HG03442 (cell line): ENCODE results near the gene TRIO.
"Not testable (repeated sequence)": the region's sequence is repeated elsewhere in the genome, so short reads cannot be mapped to it uniquely, and the experiment has no call there.

ENCODE experiments used
- ATAC-seq: cut with Tn5 transposase; IDR thresholded peaks from one replicate; pipeline ENCODE4 v1.9.1; 2021; ENCODE audit warnings: mild to moderate bottlenecking, moderate library complexity; ENCODE audit not compliant: unreplicated experiment

Gene TRIO

DNA sequence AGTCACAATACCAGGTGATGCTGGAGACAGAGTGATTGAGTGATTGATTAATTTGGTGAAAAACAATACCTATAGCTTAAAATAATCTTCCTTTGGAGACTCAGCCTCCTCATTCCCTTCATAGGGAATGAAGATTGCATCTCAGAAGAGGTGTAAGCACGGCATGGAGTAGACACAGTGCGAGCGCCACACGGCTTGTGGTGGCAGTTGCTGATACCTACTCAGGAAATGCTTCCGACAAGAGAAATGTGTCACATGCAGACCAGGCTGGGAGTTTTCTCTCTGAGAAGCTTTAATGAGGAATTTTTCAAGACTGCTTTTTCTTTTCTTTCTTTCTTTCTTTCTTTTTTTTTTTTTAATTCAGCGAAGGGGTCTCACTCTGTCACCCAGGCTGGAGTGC is 226.6 kb downstream of the TRIO start:
- no peak for ATAC-seq

DNA sequence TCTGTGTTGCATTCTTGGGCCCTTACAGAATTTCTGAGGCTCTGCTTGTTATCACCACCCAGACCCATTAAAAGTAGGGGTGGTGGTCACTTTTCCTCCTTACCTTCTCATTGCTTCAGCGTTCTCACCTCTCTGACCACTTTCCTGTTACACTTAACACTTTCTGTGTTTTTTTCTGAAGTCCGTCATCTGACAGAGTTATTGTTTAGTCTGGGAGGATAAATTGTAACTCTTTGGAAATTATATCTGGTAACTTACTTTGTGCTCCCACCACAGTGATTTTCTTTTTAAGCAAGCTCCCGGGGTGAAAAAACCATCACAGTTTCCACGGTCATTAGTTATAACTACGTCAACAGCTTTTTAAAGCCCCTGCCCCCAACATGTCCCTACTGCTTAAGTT is 227.2 kb downstream of the TRIO start:
- ATAC-seq, result no peak

DNA sequence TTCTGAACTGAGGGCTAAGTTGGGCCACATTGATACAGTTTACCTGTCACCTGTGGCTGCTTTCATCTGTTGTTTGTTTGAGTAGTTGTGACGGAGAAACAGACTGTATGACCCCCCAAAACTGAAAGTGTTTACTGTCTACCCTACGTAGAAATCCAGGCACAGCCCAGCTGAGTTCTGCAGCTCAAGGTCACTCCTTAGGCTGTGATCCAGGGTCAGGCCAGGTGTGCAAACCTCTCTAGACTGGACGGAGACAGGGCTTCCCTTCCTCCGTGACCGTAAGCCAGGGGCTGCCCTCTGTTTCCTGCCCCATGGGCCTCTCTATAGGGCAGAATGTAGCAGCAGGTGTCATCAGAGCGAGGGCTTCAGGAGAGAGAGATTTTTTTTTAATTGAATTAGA is 230.5 kb downstream of the TRIO start:
- no peak for ATAC-seq

DNA sequence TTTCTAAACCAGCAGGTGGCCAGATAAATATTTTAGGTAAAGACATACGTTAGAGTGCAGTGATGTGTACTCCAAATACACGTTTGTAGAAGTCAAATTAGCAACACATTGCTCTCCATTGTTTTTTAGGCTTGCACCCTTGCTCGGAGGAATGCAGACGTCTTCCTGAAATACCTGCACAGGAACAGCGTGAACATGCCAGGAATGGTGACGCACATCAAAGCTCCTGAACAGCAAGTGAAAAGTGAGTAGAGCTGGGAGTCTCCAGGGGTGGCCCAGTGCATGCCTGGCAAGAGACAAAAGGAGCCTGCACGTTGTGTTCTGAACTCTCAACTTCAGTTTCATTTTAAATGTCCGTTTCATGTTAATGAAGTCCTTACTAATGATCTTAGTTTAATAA is 231.0 kb downstream of the TRIO start:
- no peak for ATAC-seq

DNA sequence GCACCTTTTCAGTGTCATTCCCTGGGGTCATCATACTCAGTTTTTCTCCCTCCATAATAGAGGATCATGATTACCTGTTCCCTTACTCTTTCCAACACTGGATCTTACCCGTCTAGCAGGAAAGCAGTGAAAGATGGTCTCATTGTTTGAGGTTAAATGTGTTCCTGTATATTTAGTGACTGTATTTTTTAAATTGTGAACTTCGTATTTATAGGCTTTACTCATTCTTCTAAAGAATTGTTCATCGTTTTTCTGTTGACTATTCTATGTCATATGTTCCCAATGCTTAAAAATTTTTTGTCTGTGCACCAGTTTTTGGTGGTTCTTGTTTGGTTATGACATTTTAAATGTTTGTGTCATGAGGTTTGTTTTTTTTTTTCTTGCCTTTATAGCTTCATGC is 233.6 kb downstream of the TRIO start:
- ATAC-seq, result no peak

DNA sequence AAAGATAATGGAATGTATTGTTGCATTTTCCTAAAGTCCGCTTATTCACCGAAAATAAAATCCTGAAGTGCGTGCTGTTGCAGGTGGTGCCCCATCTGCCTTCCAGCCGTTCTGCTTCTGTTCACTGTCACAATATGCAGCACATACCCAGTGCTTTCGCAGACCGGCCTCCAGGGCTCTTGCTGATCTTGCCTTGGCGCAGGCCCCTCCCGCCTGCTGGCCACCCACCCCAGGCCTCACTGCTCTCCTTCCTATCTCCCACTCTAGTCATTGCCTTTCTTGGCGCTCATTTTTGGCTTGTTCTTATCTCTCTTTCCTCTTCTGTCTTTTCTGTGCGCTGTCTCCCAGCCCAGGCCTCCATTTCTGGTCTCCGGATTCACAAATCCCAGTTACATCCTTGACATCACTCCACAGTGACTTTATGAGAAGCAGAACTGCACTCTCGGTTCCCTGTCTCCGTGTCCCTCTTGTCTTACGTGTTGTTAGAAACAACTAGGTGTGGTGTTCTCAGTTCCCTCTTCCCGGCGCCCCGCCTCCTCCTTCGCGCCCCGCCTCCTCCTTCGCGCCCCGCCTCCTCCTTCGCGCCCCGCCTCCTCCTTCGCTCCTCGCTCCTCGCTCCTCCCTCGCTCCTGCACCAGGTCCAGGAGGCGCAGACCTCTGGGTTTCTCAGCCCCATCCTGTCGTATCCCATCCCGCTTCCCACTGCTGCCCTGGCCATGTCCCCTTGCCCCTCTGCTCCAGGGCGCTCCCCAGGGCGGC is 236.8 kb downstream of the TRIO start:
- ATAC-seq, result no peak

DNA sequence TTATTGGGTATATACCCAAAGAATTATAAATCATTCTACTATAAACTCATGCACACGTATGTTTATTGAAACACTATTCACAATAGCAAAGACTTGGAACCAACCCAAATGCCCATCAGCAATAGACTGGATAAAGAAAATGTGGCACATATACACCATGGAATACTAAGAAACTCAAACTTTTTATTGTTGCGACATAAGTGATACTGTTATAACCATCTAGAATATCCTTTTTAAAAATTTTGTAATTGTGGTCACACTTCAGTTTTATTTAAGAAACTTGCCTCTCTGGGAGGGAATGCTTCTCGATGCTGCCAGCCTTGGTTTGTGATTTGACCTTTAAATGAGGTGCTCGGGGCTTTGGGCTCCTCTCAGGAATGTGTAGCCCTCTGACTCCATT is 237.6 kb downstream of the TRIO start:
- no peak for ATAC-seq

DNA sequence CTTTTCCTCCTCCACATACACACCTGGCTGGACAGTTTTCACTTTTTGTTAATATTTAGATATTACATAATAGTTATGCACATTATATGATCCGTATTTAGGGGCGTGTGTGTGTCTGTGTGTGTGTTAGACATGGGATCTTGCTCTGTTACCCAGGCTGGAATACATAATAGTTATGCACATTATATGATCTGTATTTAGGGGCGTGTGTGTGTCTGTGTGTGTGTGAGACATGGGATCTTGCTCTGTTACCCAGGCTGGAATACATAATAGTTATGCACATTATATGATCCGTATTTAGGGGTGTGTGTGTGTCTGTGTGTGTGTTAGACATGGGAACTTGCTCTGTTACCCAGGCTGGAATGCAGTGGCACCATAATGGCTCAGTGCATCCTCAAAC is 239.5 kb downstream of the TRIO start:
- ATAC-seq, result no peak

DNA sequence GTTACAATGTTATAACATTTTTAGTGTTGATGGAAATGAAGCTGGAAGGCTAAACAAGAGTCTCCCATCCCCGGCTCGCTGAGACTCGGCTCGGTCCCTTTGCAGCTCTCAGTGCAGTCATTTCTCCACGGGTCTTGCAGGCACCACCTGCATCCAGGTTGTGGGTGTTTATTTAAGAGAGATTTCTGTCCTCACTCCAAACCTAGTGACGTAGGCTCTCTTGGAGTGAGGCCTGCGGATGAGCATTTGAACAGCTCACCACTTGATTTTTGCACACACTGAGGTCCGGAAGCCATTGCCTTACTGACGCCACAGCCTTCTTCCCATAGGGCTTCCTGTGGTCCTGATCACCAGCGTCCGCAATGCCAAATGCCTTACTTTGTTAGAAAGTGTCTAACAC is 240.8 kb downstream of the TRIO start:
- no peak for ATAC-seq

DNA sequence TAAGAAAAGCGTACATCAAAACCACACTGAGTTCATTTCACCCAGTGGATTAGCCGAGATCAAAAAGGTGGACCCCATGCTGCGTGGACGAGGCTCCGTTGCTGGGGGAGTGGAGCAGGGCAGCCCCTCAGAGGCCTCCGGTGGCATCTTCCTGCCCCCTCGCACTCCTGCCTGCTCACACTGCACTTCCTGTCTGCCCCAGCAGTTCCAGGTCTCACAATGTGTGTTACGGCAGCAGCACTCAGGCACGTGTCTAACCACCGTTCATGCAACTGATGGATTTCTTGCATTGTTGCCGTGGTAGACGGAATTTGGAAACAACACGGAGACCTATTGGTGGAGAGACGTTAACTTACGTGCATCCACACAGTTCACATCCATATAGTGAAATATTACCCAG is 241.9 kb downstream of the TRIO start:
- ATAC-seq, result no peak

DNA sequence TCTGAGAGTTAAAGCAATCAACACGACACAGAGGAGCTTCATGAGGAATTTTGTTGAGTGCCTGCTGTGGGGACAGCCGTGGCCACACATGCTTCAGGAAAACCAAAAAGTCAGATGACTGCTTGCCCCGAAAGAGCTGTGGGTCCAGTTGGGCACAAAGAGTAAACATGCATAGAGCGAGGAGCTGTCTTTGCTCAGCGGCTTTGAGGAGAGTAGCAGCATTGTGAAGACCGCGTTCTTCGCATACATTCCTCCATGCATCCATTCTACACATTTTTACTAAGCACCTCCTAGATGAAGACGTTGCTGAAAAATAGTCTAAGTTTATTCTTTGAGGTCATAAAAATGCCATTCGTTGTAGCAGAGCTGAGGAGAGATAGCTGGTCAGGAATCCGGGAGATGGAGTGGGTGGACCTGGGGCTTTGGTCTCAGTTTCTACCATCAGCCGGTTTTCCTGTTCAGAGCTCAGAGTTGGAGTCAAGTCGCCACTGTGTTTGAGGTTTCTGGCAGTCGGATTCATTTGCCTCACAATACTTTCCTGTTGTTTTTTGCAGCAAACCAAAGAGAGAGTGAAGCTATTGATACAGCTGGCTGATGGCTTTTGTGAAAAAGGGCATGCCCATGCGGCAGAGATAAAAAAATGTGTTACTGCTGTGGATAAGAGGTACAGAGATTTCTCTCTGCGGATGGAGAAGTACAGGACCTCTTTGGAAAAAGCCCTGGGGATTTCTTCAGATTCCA is 243.9 kb downstream of the TRIO start:
- no peak for ATAC-seq

DNA sequence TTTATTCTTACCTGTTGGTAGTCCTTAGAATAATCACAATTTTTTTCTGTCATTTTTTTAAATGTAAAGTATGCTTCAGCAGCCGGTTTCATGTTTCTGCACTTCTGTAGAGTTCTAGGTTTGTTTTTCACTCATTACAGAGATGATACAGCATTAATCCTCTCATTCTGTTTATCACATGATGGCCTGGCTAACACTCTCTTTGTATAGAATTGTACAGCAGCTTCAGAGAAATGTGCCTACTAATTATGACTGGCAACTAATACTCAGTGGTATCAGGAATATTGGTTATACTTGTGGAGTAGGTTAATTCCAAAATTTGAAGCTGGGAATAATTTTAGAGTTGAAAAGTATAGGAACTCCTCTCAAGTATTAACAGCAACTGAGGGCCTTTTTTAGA is 245.6 kb downstream of the TRIO start:
- ATAC-seq, result no peak

DNA sequence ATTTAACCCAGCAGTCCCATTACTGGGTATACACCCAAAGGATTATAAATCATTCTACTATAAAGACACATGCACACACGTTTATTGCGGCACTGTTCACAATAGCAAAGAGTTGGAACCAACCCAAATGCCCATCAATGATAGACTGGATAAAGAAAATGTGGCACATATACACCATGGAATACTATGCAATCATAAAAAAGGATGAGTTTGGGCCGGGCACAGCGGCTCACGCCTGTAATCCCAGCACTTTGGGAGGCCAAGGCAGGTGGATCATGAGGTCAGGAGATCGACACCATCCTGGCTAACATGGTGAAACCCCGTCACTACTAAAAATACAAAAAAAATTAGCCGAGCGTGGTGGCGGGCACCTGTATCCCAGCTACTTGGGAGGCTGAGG is 249.4 kb downstream of the TRIO start:
- ATAC-seq, result not testable (repeated sequence)

DNA sequence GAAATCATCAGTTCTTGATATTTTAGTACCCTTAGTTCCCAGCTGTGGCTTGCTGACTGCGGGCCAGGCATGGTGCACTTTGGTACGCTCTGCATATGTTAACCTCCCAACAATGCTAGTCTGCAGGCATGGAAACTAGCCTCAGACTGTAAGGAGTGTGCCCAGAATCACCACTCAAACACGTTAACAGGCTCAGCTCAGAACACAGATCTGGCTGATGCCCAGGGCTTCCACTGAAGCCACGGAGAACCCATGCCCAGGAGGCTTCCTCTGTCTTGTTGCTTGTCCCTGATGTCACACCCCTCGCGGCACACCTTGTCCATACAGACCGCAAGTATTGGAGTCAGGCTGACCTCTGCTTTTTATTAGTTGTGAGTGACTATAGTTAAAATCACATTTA is 251.2 kb downstream of the TRIO start:
- no peak for ATAC-seq

DNA sequence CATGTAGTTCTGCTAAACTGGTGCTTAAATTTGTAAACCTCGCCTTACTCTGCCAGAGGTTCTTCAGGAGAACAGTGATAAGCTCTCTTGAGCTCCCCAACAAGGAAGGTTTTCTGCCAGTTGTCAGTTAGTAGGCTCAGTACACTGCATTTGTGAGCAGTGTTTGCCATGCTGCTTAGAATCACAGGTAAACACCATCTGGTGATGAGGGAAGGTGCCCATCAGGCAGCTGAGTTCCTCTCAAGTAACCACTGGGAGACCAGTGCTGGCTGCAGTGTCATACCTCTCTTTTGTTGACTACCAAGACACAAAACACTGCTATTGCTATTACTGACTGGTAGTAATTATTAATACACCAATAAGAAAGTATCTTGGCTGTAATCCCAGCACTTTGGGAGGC is 252.3 kb downstream of the TRIO start:
- ATAC-seq, result no peak

DNA sequence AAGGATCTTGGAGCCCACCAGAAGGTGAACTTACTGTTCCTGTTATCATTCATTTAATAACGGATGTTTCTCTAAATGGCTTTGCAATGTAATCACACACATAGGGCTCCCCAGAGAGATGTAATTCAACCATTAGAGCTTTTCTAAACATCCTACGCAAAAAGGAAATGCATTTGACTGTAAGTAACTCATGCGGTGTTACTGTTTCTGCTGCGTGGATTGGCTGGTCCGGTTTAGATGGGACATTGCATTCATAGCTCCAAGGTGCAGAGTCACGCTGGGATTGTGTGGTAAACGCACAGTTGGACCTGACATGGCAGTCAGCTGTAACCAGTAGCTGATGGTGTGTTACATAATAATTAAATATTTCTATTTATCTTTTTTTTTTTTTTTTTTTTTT is 252.9 kb downstream of the TRIO start:
- no peak for ATAC-seq

DNA sequence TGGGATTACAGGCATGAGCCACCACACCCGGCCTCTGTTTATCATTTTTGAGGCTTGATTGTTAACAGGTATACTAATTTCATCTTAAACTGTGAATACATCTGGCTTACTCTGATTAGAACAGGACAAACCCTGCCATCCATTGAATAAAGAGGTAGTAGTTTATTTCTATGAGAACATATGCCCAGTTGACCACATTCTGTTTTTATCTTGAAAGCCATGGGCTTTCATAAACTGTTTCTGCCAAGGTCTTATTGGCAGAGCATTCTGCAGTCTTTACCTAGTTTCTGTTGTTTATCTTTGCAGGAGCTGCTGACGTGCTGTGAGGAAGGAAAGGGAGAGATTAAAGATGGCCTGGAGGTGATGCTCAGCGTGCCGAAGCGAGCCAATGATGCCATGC is 253.6 kb downstream of the TRIO start:
- no peak for ATAC-seq

DNA sequence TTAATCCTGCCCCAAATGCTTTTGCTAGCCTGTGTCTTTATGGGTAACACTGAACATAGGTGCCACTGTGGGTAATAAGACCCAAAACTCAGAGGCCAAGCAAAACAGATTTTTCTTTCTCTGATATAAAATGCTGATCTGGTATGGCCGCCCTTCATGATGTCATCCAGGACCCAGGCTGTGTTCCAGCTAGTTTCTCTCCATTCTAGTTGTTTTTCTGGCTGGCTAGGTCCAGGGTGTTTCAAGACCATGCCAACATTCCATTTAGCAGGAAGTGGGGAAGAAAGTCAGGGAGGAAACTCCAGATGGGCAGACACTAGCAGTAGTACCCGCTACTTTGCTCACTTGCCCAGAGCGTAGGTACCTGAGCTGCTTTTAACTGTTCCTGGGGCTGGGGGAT is 254.6 kb downstream of the TRIO start:
- no peak for ATAC-seq

DNA sequence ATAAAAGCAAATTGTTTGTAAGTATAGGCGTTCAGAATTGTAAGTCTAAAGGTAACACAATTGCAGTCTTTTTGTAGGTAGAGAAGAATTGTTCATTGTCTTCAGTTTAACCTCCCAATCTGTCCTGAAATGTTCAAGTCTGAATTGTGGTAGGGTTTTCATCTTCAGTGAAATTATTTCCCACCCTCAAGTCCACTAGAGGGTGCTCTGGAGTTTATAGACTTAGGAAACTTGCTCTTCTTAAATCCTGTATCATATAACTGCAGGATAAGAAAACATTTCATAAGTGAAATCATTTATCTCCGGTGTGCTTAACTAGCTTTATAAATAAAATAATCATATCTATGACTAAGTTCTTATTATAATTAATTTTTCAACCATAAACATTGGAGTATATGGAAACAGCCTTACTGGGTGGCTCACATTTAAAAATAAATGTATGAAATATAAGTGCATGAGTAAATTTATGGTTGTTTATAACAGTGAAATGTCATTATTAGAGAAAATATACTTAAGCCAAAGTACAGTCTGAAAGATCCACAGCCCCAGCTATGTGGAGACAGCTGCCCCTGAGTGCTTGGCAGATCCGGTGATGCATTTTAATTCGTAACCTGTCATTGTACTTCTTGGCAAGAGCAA is 256.0 kb downstream of the TRIO start:
- ATAC-seq, result no peak

DNA sequence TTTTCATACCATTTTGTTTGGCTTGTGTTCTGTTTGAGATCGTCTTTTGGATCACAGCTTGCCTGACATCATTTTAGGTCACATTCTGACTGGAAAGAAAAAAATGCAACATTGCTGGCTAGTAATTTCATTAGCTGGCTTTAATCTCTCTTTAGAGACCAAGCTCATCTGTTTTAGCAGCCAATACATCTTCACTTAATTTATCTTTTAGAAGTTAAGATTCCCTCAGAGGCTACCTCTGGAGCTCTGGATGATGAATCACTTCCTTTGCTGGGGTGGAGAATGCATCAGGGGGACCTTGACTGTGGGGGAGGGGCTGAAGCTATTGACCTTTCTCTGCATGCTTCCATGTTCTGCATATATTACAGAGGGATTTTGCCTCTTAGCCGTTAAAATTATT is 256.9 kb downstream of the TRIO start:
- ATAC-seq, result no peak

DNA sequence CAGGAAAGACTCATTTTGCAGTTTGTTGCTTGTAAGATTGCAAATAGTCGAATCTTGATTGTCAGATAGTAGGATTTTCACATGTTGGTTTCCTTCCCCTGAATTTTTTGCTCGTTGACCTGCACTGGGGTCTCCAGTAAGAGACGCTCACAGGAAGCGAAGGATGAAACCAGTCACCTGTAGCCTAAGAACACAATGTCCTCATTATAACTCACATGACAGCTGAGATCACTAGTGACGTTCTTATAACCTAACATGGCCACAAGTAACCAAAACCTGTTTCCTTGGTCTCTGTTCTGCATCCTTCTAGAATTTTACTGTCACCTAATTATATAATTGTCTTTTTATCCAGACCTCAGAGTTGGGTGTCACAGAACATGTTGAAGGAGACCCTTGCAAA is 257.5 kb downstream of the TRIO start:
- ATAC-seq, result no peak

DNA sequence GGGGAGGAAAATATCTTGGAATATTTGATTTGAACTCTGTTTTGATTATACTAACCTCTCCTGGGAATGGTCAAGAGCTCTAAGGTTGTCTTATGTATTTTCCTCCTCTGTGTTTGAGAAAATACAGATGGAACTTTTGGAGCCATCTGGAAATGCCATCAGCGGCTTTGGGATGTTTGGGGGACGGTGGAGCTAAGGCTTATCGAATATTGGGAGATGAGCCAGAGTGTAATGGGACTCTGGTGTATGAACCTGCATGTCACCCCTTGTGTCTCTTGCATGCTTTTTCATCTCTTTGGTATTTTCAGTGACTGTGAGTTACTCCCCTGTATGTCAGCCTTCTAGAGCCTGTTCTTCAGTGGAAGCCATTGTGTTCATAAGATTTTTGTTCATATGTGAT is 258.5 kb downstream of the TRIO start:
- no peak for ATAC-seq
